Anterior cingulate cortex (tissue), 58 donors: ENCODE data around the gene TMEM239.
"Not testable (repeated sequence)": the region's sequence is repeated elsewhere in the genome, so short reads cannot be mapped to it uniquely, and the experiment has no call there.

Experiments used
- DNase-seq, 58 donors: peaks; one replicate each; lab custom pipeline; 2025; lab: John Stamatoyannopoulos, UW

The TMEM239 gene

GRCh38 chr20:2817891-2818595, 1.9 kb downstream of the TMEM239 start:
- DNase-seq = no peak

- no peak for DNase-seq
Observed at GRCh38 chr20:2820084-2820895, 4.1 kb downstream of the TMEM239 start.

GRCh38 chr20:2820896-2821869, 5.0 kb downstream of the TMEM239 start:
- no peak for DNase-seq

GRCh38 chr20:2822073-2822472, 5.9 kb downstream of the TMEM239 start:
- no peak for DNase-seq

- DNase-seq = no peak
Observed at GRCh38 chr20:2825761-2826160, 9.6 kb downstream of the TMEM239 start.

- DNase-seq = no peak
Observed at GRCh38 chr20:2826655-2827054, 10.5 kb downstream of the TMEM239 start.

- no peak for DNase-seq
Observed at GRCh38 chr20:2829376-2829775, 13.2 kb downstream of the TMEM239 start.

GRCh38 chr20:2831206-2831605, 15.0 kb downstream of the TMEM239 start:
- not testable (repeated sequence) for DNase-seq

- DNase-seq = no peak
Observed at GRCh38 chr20:2833761-2834160, 17.6 kb downstream of the TMEM239 start.

GRCh38 chr20:2834401-2835110, 18.4 kb downstream of the TMEM239 start:
- DNase-seq = no peak

- no peak for DNase-seq
Observed at GRCh38 chr20:2835331-2835796, 19.2 kb downstream of the TMEM239 start.

- no peak for DNase-seq
Observed at GRCh38 chr20:2836035-2836434, 19.9 kb downstream of the TMEM239 start.

GRCh38 chr20:2837221-2837960, 21.2 kb downstream of the TMEM239 start:
- DNase-seq = no peak

GRCh38 chr20:2838170-2838797, 22.1 kb downstream of the TMEM239 start:
- no peak for DNase-seq

GRCh38 chr20:2838847-2839671, 22.9 kb downstream of the TMEM239 start:
- no peak for DNase-seq

GRCh38 chr20:2839732-2840137, 23.6 kb downstream of the TMEM239 start:
- peak in 1 of 58 donors; percentile 7 for DNase-seq

- peak; percentile 31 to 91 (median 83) for DNase-seq
Observed at GRCh38 chr20:2840138-2840966, 24.2 kb downstream of the TMEM239 start, which contains the start of the genes PCED1A and VPS16. PCED1A (minus strand) TSS chr20:2840655; CDS start chr20:2839912, 743 bp downstream. VPS16 (plus strand) TSS chr20:2840745; CDS start chr20:2840775, 30 bp downstream.
